A673 (cell line): Measurements from ENCODE around the gene TAS1R1. TPM values are rescaled to one million over a fixed set of nuclear protein-coding genes. Genes with fewer than 3 reads are reported as not detected.
A peak's percentile ranks its signal among the peaks of the same experiment; 100 is the strongest.
"Not testable (repeated sequence)": the region's sequence is repeated elsewhere in the genome, so short reads cannot be mapped to it uniquely, and the experiment has no call there.

Source experiments
- BruUV-seq: library from RNA; stranded (reverse); fragments of 400-500 nt; replicated peaks from 2 replicates; lab custom pipeline; 2021; lab: Mats Ljungman, UMichigan
- CTCF ChIA-PET: fragments of 300-600 bp; sonication (Branson Sonifier 250); formaldehyde crosslinking; loops from one replicate; lab custom pipeline; 2022; ENCODE audit warnings: antibody characterized with exemption; lab: Charles Lee
- POLR2A ChIA-PET: fragments of 300-600 bp; sonication (Branson Sonifier 250); formaldehyde crosslinking; loops from one replicate; lab custom pipeline; 2022; ENCODE audit warnings: antibody characterized with exemption; ENCODE audit not compliant: low non-redundant PET; lab: Charles Lee
- DNase-seq: peaks from one replicate; pipeline ENCODE4 v3.0.0-alpha.2; 2015; ENCODE audit warnings: low spot score
- H3K27ac ChIP-seq: fragments of 200-600 bp; sonication (generic); 2 replicates; pipeline ENCODE4 v1.5.1; 2016; ENCODE audit warnings: mixed run types, low read depth, mild to moderate bottlenecking, mixed read lengths, antibody characterized with exemption, low read length; ENCODE audit not compliant: poor library complexity, severe bottlenecking
- H3K27me3 ChIP-seq: fragments of 200-600 bp; sonication (generic); replicated peaks from 2 replicates; pipeline ENCODE4 v1.6.1; 2017; ENCODE audit warnings: mixed run types, low read depth, mild to moderate bottlenecking, mixed read lengths, antibody characterized with exemption, low read length; ENCODE audit not compliant: insufficient read depth, poor library complexity
- H3K36me3 ChIP-seq: fragments of 200-600 bp; sonication (generic); 2 replicates; pipeline ENCODE4 v1.6.1; 2016; ENCODE audit warnings: mixed run types, mild to moderate bottlenecking, mixed read lengths, antibody characterized with exemption, low read length; ENCODE audit not compliant: insufficient read depth, poor library complexity, severe bottlenecking
- H3K4me1 ChIP-seq: fragments of 200-600 bp; sonication (generic); 2 replicates; pipeline ENCODE4 v1.6.1; 2017; ENCODE audit warnings: mixed run types, mild to moderate bottlenecking, mixed read lengths, antibody characterized with exemption, low read length; ENCODE audit not compliant: insufficient read depth, poor library complexity, severe bottlenecking
- H3K4me3 ChIP-seq: fragments of 200-600 bp; sonication (generic); 2 replicates; pipeline ENCODE4 v1.5.1; 2016; ENCODE audit warnings: low read depth, mixed run types, mild to moderate bottlenecking, mixed read lengths, low read length; ENCODE audit not compliant: poor library complexity, severe bottlenecking
- H3K9me3 ChIP-seq: fragments of 200-600 bp; sonication (generic); 2 replicates; pipeline ENCODE4 v1.6.1; 2016; ENCODE audit warnings: mixed run types, low read depth, mild to moderate bottlenecking, mixed read lengths, antibody characterized with exemption, low read length; ENCODE audit not compliant: poor library complexity, severe bottlenecking
- CTCF ChIP-seq: fragments of 300-800, 200-600 bp; sonication (generic); conservative IDR thresholded peaks from 2 replicates; pipeline ENCODE4 v1.5.1; 2017; ENCODE audit warnings: low read depth, mild to moderate bottlenecking, antibody characterized with exemption, low read length, moderate library complexity, mixed read lengths
- EZH2 ChIP-seq: fragments of 200-600 bp; sonication (generic); IDR thresholded peaks from 2 replicates; pipeline ENCODE4 v1.6.1; 2017; ENCODE audit warnings: borderline replicate concordance, low read depth, mild to moderate bottlenecking, mixed read lengths, antibody characterized with exemption, low read length; ENCODE audit not compliant: poor library complexity, severe bottlenecking
- intact Hi-C: fragments of 100-400 bp; cut with micrococcal nuclease; formaldehyde crosslinking; loops from one replicate; pipeline ENCODE4 v1.10.0; 2022; ENCODE audit not compliant: unreplicated experiment
- total RNA-seq: library from RNA; stranded (reverse); gene quantifications from 2 replicates; pipeline ENCODE4 v1.2.3, GENCODE V29; 2021

The TAS1R1 gene
- total RNA-seq, 1 experiment from 2014 or later: not detected

- intact Hi-C loops: no loop called here
Observed at GRCh38 chr1:6547301-6547700, 7.8 kb upstream of the TAS1R1 start.

GRCh38 chr1:6554031-6554906 lies 838 bp upstream of the TAS1R1 start, which contains the start of gene NOL9:
NOL9 (minus strand) TSS chr1:6554513; CDS start chr1:6554502, 11 bp downstream.
- H3K27me3 ChIP-seq: no peaks in the 10 kb centered on the region
- POLR2A ChIA-PET: no interaction called here
- intact Hi-C loops: no loop called here
- BruUV-seq: no TSS peak
- peaks cover 15% of the 10 kb centered on the region for H3K36me3 ChIP-seq
- TF ChIP-seq CTCF (peak; percentile 94), EZH2 (no peak)
- H3K9me3 ChIP-seq: no peaks in the 10 kb centered on the region
- H3K4me1 ChIP-seq: peaks cover 4% of the 10 kb centered on the region
- H3K4me3 ChIP-seq: peak within 1 kb of the TSS; percentile 99
- DNase-seq: peak; percentile 96
- H3K27ac ChIP-seq: peak within 1 kb of the TSS; percentile 92
- CTCF ChIA-PET: interaction anchor here (2.0 kb wide), 1 partner anchor 25 kb away, joined by 5 read pairs; the partner anchor contains the start of gene ZBTB48

More at GRCh38 chr1:6547301-6547700, 7.8 kb upstream of the TAS1R1 start:
- ChIA-PET CTCF (no interaction called here), POLR2A (no interaction called here)
- Histone ChIP-seq H3K4me1 (no peaks in the 10 kb centered on the region), H3K36me3 (peaks cover 62% of the 10 kb centered on the region), H3K27me3 (no peaks in the 10 kb centered on the region), H3K4me3 (no peak overlapping the region), H3K27ac (no peak overlapping the region), H3K9me3 (no peaks in the 10 kb centered on the region)
- BruUV-seq: no TSS peak
- TF ChIP-seq CTCF: no peak
- TF ChIP-seq EZH2: no peak
- peak; percentile 19 for DNase-seq

GRCh38 chr1:6557597-6557996 lies 2.5 kb downstream of the TAS1R1 start:
- ChIA-PET POLR2A (no interaction called here), CTCF (no interaction called here)
- H3K36me3 ChIP-seq: no peaks in the 10 kb centered on the region
- no peaks in the 10 kb centered on the region for H3K27me3 ChIP-seq
- intact Hi-C loops: no loop called here
- no peak for DNase-seq
- TF ChIP-seq EZH2 (no peak), CTCF (no peak)
- H3K4me3 ChIP-seq: no peak overlapping the region
- BruUV-seq: no TSS peak
- H3K4me1 ChIP-seq: peaks cover 4% of the 10 kb centered on the region
- H3K27ac ChIP-seq: no peak overlapping the region
- no peaks in the 10 kb centered on the region for H3K9me3 ChIP-seq

GRCh38 chr1:6559161-6559560 lies 4.1 kb downstream of the TAS1R1 start:
- DNase-seq, H3K4me1 ChIP-seq, POLR2A ChIA-PET, BruUV-seq, intact Hi-C loops, H3K27ac ChIP-seq, H3K36me3 ChIP-seq, H3K9me3 ChIP-seq, CTCF ChIA-PET, H3K4me3 ChIP-seq: not testable (repeated sequence)
- H3K27me3 ChIP-seq: peaks cover 14% of the 10 kb centered on the region
